HepG2 (cell line): ENCODE data around the gene C20orf204. TPM values are rescaled to one million over a fixed set of nuclear protein-coding genes. Genes with fewer than 3 reads are reported as not detected.
A peak's percentile ranks its signal among the peaks of the same experiment; 100 is the strongest.

ENCODE experiments used
- ASH2L ChIP-seq: fragments of 300-600, 200-600 bp; sonication (generic); IDR thresholded peaks from 2 replicates; pipeline ENCODE4 v1.7.0; 2017; ENCODE audit warnings: low read depth, mild to moderate bottlenecking, moderate library complexity, mixed read lengths, low read length; ENCODE audit not compliant: insufficient read length
- DMAP1 ChIP-seq: IDR thresholded peaks from 2 replicates; pipeline ENCODE4 v1.6.1; 2016
- GMEB1 ChIP-seq: sonication (generic); formaldehyde crosslinking; IDR thresholded peaks from 2 replicates; pipeline ENCODE4 v1.5.1; 2020; ENCODE audit warnings: missing genetic modification reagents, mild to moderate bottlenecking, borderline replicate concordance
- ISX ChIP-seq: sonication (generic); formaldehyde crosslinking; conservative IDR thresholded peaks from 2 replicates; pipeline ENCODE4 v1.5.0; 2020; ENCODE audit warnings: missing genetic modification reagents
- KDM3A ChIP-seq: IDR thresholded peaks from 2 replicates; pipeline ENCODE4 v1.6.1; 2018; ENCODE audit warnings: low read depth, missing compliant biosample characterization
- KLF15 ChIP-seq: sonication (generic); formaldehyde crosslinking; IDR thresholded peaks from 2 replicates; pipeline ENCODE4 v1.8.1; 2023; ENCODE audit warnings: borderline replicate concordance, mild to moderate bottlenecking, inconsistent platforms, missing genetic modification reagents, mixed read lengths
- LCORL ChIP-seq, 2 experiments: fragments of 450-650 bp in 1 of 2; sonication (generic) in 1 of 2; formaldehyde crosslinking in 1 of 2; IDR thresholded peaks; 2 replicates each; pipeline versions ENCODE4 v1.5.0 to v1.6.1; 2017 to 2020; ENCODE audit warnings: antibody characterized with exemption in 1 of 2, missing genetic modification reagents in 1 of 2
- MAX ChIP-seq: IDR thresholded peaks from 2 replicates; pipeline ENCODE4 v1.6.1; 2012; ENCODE audit warnings: inconsistent platforms
- NFYB ChIP-seq: sonication (generic); formaldehyde crosslinking; IDR thresholded peaks from 2 replicates; pipeline ENCODE4 v1.4.0; 2020; ENCODE audit warnings: missing genetic modification reagents
- PATZ1 ChIP-seq: sonication (generic); formaldehyde crosslinking; IDR thresholded peaks from 2 replicates; pipeline ENCODE4 v1.4.0; 2020; ENCODE audit warnings: missing genetic modification reagents
- POGK ChIP-seq: sonication (generic); formaldehyde crosslinking; conservative IDR thresholded peaks from 2 replicates; pipeline ENCODE4 v1.8.0; 2022; ENCODE audit warnings: mild to moderate bottlenecking, moderate library complexity, missing genetic modification reagents
- RFX5 ChIP-seq: IDR thresholded peaks from 2 replicates; pipeline ENCODE4 v1.6.1; 2011; ENCODE audit warnings: low read depth, low read length, improper control_type of control experiment
- SPEN ChIP-seq: sonication (generic); formaldehyde crosslinking; IDR thresholded peaks from 2 replicates; pipeline ENCODE4 v1.5.1; 2020; ENCODE audit warnings: low read depth, mild to moderate bottlenecking, missing genetic modification reagents
- ZBTB34 ChIP-seq: sonication (generic); formaldehyde crosslinking; IDR thresholded peaks from 2 replicates; pipeline ENCODE4 v1.8.0; 2022; ENCODE audit warnings: mild to moderate bottlenecking, missing genetic modification reagents
- ZMYM4 ChIP-seq: sonication (generic); formaldehyde crosslinking; IDR thresholded peaks from 2 replicates; pipeline ENCODE4 v1.8.1; 2023; ENCODE audit warnings: mild to moderate bottlenecking, missing genetic modification reagents
- ZNF501 ChIP-seq: sonication (generic); formaldehyde crosslinking; IDR thresholded peaks from 2 replicates; pipeline ENCODE4 v1.5.1; 2020; ENCODE audit warnings: mild to moderate bottlenecking, moderate library complexity, missing genetic modification reagents
- ZNF670 ChIP-seq: sonication (generic); formaldehyde crosslinking; IDR thresholded peaks from 2 replicates; pipeline ENCODE4 v1.8.0; 2022; ENCODE audit warnings: mild to moderate bottlenecking, missing genetic modification reagents, borderline replicate concordance
- ZNF674 ChIP-seq: sonication (generic); formaldehyde crosslinking; IDR thresholded peaks from 2 replicates; pipeline ENCODE4 v1.5.0; 2020; ENCODE audit warnings: low read depth, mild to moderate bottlenecking, missing genetic modification reagents
- ZNF704 ChIP-seq: sonication (generic); formaldehyde crosslinking; IDR thresholded peaks from 2 replicates; pipeline ENCODE4 v1.8.1; 2023; ENCODE audit warnings: mild to moderate bottlenecking, inconsistent platforms, moderate library complexity, missing genetic modification reagents, borderline replicate concordance
- ZNF768 ChIP-seq: sonication (generic); formaldehyde crosslinking; IDR thresholded peaks from 2 replicates; pipeline ENCODE4 v1.4.0; 2020; ENCODE audit warnings: missing genetic modification reagents
- polyA plus RNA-seq, 8 experiments: library from polyadenylated mRNA; depleted of rRNA in 3 of 8; stranded (reverse) in 7 of 8; unstranded in 1 of 8; fragments of >200 nt; fragmentation: Illumina TruSeq in 4 of 8; extraction: Trizol in 4 of 8; gene quantifications; 2 replicates each; pipeline versions ENCODE4 v1.2.1 to v1.2.3, GENCODE V29; 2011 to 2016; ENCODE audit warnings: low read depth in 4 of 8, missing spikeins in 1 of 8, mixed read lengths in 1 of 8; ENCODE audit not compliant: insufficient read depth in 1 of 8
- total RNA-seq, 5 experiments: library from RNA; depleted of rRNA; stranded (reverse); fragments of >200 nt; fragmentation: Illumina TruSeq; extraction: Trizol; gene quantifications; 2 replicates each; pipeline ENCODE4 v1.2.3, GENCODE V29; 2016; ENCODE audit warnings: low read depth in 1 of 5

C20orf204 gene
- total and polyA plus RNA-seq, 2 of the 13 experiments (the other 11 are each of a cell fraction or from before 2014, with no cell fraction given), result 22.1 to 80.0 TPM

- TF ChIP-seq ZBTB34 (CRISPR knock-in tag) (no peak), ZNF670 (CRISPR knock-in tag) (peak; percentile 74; the same call in 1 of the 2 replicates), LCORL (IDR thresholded peaks at IDR 0.05) (no peak), LCORL (CRISPR knock-in tag; IDR thresholded peaks at IDR 0.05) (peak; percentile 73; the same call in 1 of the 2 replicates), ZNF704 (CRISPR knock-in tag) (peak; percentile 52; the same call in 1 of the 2 replicates), ISX (no peak), SPEN (peak; percentile 64), PATZ1 (CRISPR knock-in tag) (peak; percentile 90), KDM3A (CRISPR knock-in tag) (peak; percentile 82), RFX5 (no peak), GMEB1 (CRISPR knock-in tag) (peak; percentile 63; the same call in 1 of the 2 replicates), MAX (peak; percentile 81), NFYB (CRISPR knock-in tag) (no peak), KLF15 (0 out of 2 replicates have a peak, but pooled peaks have one; percentile 28), ZNF768 (CRISPR knock-in tag) (peak; percentile 63; the same call in 1 of the 2 replicates), ASH2L (no peak), DMAP1 (CRISPR knock-in tag) (peak; percentile 36; the same call in 1 of the 2 replicates), ZMYM4 (0 out of 2 replicates have a peak, but pooled peaks have one; percentile 21), ZNF501 (CRISPR knock-in tag) (peak; percentile 94), POGK (CRISPR knock-in tag) (peak; percentile 71; the same call in 1 of the 2 replicates), ZNF674 (CRISPR knock-in tag) (0 out of 2 replicates have a peak, but pooled peaks have one; percentile 42)
These were observed 6.2 kb downstream of the C20orf204 start (continued) for GRCh38 chr20:64042054-64042781.
